Naive B cell (primary cell): ENCODE results near the gene C10orf143. TPM values are rescaled to one million over a fixed set of nuclear protein-coding genes. Genes with fewer than 3 reads are reported as not detected.
"Not testable (repeated sequence)": the region's sequence is repeated elsewhere in the genome, so short reads cannot be mapped to it uniquely, and the experiment has no call there.

ENCODE experiments used
- ATAC-seq, 2 donors: fragments of 150-1000 bp; cut with Tn5 transposase; 2 replicates each; pipeline ENCODE4 v1.10.0; 2021; ENCODE audit warnings: low read depth in 2 of 2, mild to moderate bottlenecking in 2 of 2, moderate library complexity in 2 of 2
- DNase-seq: peaks from one replicate; pipeline ENCODE4 v3.0.0; 2022
- H3K27ac Mint-ChIP-seq, 6 donors: one replicate each; pipeline ENCODE4 v1.8.0; 2020 to 2022; ENCODE audit warnings: mild to moderate bottlenecking in 6 of 6, mixed read lengths in 6 of 6, moderate library complexity in 5 of 6, inconsistent platforms in 2 of 6
- H3K27me3 Mint-ChIP-seq, 3 donors: one replicate each; pipeline ENCODE4 v1.8.0; 2021 to 2022; ENCODE audit warnings: mixed read lengths in 3 of 3, mild to moderate bottlenecking in 1 of 3
- H3K36me3 Mint-ChIP-seq, 2 donors: one replicate each; pipeline ENCODE4 v1.8.0; 2020 to 2022; ENCODE audit warnings: mixed read lengths in 2 of 2, inconsistent platforms in 1 of 2, mild to moderate bottlenecking in 1 of 2
- H3K4me1 Mint-ChIP-seq, 3 donors: one replicate each; pipeline ENCODE4 v1.8.0; 2020 to 2022; ENCODE audit warnings: mixed read lengths in 3 of 3, inconsistent platforms in 1 of 3, mild to moderate bottlenecking in 1 of 3, moderate library complexity in 1 of 3
- H3K4me3 Mint-ChIP-seq, 8 donors: one replicate each; pipeline ENCODE4 v1.8.0; 2020 to 2022; ENCODE audit warnings: mild to moderate bottlenecking in 8 of 8, mixed read lengths in 8 of 8, moderate library complexity in 8 of 8, inconsistent platforms in 2 of 8
- H3K9me3 Mint-ChIP-seq, 7 donors: one replicate each; pipeline ENCODE4 v1.8.0; 2020 to 2022; ENCODE audit warnings: mixed read lengths in 7 of 7, mild to moderate bottlenecking in 5 of 7, inconsistent platforms in 2 of 7, moderate library complexity in 1 of 7
- polyA plus RNA-seq, 6 donors: library from polyadenylated mRNA; unstranded; fragments of 300-500 nt; fragmentation: Illumina TruSeq; gene quantifications; one replicate each; pipeline ENCODE4 v1.2.3, GENCODE V29; 2021; ENCODE audit warnings: low read depth in 6 of 6

Gene C10orf143
- polyA plus RNA-seq, 6 donors from 2014 or later, result 15.6 to 44.9 (median 20.4) TPM

- Mint-ChIP-seq H3K4me3 (peak overlapping the region; percentile 88 to 98 (median 92)), H3K27me3 (peaks cover 11 to 25% (median 21%) of the 10 kb centered on the region in 3 donors), H3K9me3 (no peaks in the 10 kb centered on the region), H3K4me1 (peaks cover 21 to 47% (median 27%) of the 10 kb centered on the region in 3 donors), H3K27ac (peak overlapping the region in 3 of 6 donors; percentile 24 to 87 (median 54)), H3K36me3 (no peaks in the 10 kb centered on the region)
- DNase-seq, result no peak
- no peak for ATAC-seq
Observed at GRCh38 chr10:130135676-130136225, 25.1 kb upstream of the C10orf143 start.

GRCh38 chr10:130128922-130129321, 18.3 kb upstream of the C10orf143 start:
- peaks cover 5 to 6% (median 5%) of the 10 kb centered on the region in 3 donors for H3K4me1 Mint-ChIP-seq
- no peak overlapping the region for H3K27ac Mint-ChIP-seq
- H3K4me3 Mint-ChIP-seq, result no peak overlapping the region
- H3K9me3 Mint-ChIP-seq, result no peaks in the 10 kb centered on the region
- H3K36me3 Mint-ChIP-seq, result no peaks in the 10 kb centered on the region
- H3K27me3 Mint-ChIP-seq, result peaks cover 34 to 66% (median 42%) of the 10 kb centered on the region in 3 donors
- ATAC-seq (no peak), DNase-seq (no peak)

GRCh38 chr10:130128062-130128781, 17.6 kb upstream of the C10orf143 start:
- no peaks in the 10 kb centered on the region for H3K36me3 Mint-ChIP-seq
- ATAC-seq, result no peak
- peaks cover 5 to 6% (median 5%) of the 10 kb centered on the region in 3 donors for H3K4me1 Mint-ChIP-seq
- peaks cover 34 to 66% (median 42%) of the 10 kb centered on the region in 3 donors for H3K27me3 Mint-ChIP-seq
- H3K9me3 Mint-ChIP-seq, result no peaks in the 10 kb centered on the region
- no peak overlapping the region for H3K4me3 Mint-ChIP-seq
- no peak for DNase-seq
- H3K27ac Mint-ChIP-seq, result no peak overlapping the region

- Mint-ChIP-seq H3K27ac (no peak overlapping the region), H3K27me3 (peaks cover 34 to 66% (median 42%) of the 10 kb centered on the region in 3 donors), H3K9me3 (no peaks in the 10 kb centered on the region), H3K36me3 (no peaks in the 10 kb centered on the region), H3K4me1 (peaks cover 5 to 6% (median 5%) of the 10 kb centered on the region in 3 donors), H3K4me3 (no peak overlapping the region)
- peak; percentile 67 to 72 for ATAC-seq
- DNase-seq, result peak; percentile 25
Observed at GRCh38 chr10:130127364-130128061, 16.9 kb upstream of the C10orf143 start.

GRCh38 chr10:130121486-130122079, 11.0 kb upstream of the C10orf143 start:
- no peak overlapping the region for H3K27ac Mint-ChIP-seq
- no peak overlapping the region for H3K4me3 Mint-ChIP-seq
- peaks cover 0 to 11% (median 10%) of the 10 kb centered on the region in 7 donors for H3K9me3 Mint-ChIP-seq
- peaks cover 0 to 13% (median 13%) of the 10 kb centered on the region in 3 donors for H3K27me3 Mint-ChIP-seq
- ATAC-seq (no peak), DNase-seq (no peak)
- peaks cover under 1 to 5% of the 10 kb centered on the region in 2 donors for H3K36me3 Mint-ChIP-seq
- H3K4me1 Mint-ChIP-seq, result no peaks in the 10 kb centered on the region

GRCh38 chr10:130117535-130117934, 6.9 kb upstream of the C10orf143 start:
- not testable (repeated sequence) for ATAC-seq, H3K36me3 Mint-ChIP-seq, H3K4me3 Mint-ChIP-seq, H3K27me3 Mint-ChIP-seq, DNase-seq, H3K4me1 Mint-ChIP-seq
- peaks cover 0 to 14% (median 10%) of the 10 kb centered on the region in 7 donors for H3K9me3 Mint-ChIP-seq
- H3K27ac Mint-ChIP-seq, result peak overlapping the region in 1 of 6 donors; percentile 44

- not testable (repeated sequence) for H3K27ac Mint-ChIP-seq, ATAC-seq, DNase-seq, H3K4me3 Mint-ChIP-seq, H3K27me3 Mint-ChIP-seq, H3K36me3 Mint-ChIP-seq
- peaks cover 0 to 14% (median 10%) of the 10 kb centered on the region in 7 donors for H3K9me3 Mint-ChIP-seq
- H3K4me1 Mint-ChIP-seq, result peaks cover 0 to 12% (median 10%) of the 10 kb centered on the region in 3 donors
Observed at GRCh38 chr10:130116942-130117341, 6.3 kb upstream of the C10orf143 start.

- peak overlapping the region in 2 of 8 donors; percentile 37 to 68 for H3K4me3 Mint-ChIP-seq
- peak overlapping the region in 2 of 6 donors; percentile 48 to 53 for H3K27ac Mint-ChIP-seq
- ATAC-seq (no peak), DNase-seq (no peak)
- H3K27me3 Mint-ChIP-seq, result no peaks in the 10 kb centered on the region
- peaks cover 0 to 11% (median 7%) of the 10 kb centered on the region in 7 donors for H3K9me3 Mint-ChIP-seq
- H3K36me3 Mint-ChIP-seq, result peaks cover 5 to 8% of the 10 kb centered on the region in 2 donors
- H3K4me1 Mint-ChIP-seq, result peaks cover 15 to 41% (median 37%) of the 10 kb centered on the region in 3 donors
Observed at GRCh38 chr10:130112821-130113220, 2.2 kb upstream of the C10orf143 start.

- peak overlapping the region; percentile 94 to 99 (median 99) for H3K27ac Mint-ChIP-seq
- no peak for DNase-seq
- no peak for ATAC-seq
- peaks cover 5 to 8% of the 10 kb centered on the region in 2 donors for H3K36me3 Mint-ChIP-seq
- H3K9me3 Mint-ChIP-seq, result peaks cover 0 to 4% (median 0%) of the 10 kb centered on the region in 7 donors
- H3K27me3 Mint-ChIP-seq, result no peaks in the 10 kb centered on the region
- H3K4me3 Mint-ChIP-seq, result peak overlapping the region; percentile 91 to 100 (median 99)
- peaks cover 18 to 46% (median 37%) of the 10 kb centered on the region in 3 donors for H3K4me1 Mint-ChIP-seq
Observed at GRCh38 chr10:130111852-130112180, 1.2 kb upstream of the C10orf143 start.

GRCh38 chr10:130111113-130111851, 652 bp upstream of the C10orf143 start:
- peaks cover 0 to 3% (median 0%) of the 10 kb centered on the region in 7 donors for H3K9me3 Mint-ChIP-seq
- H3K4me1 Mint-ChIP-seq, result peaks cover 18 to 46% (median 37%) of the 10 kb centered on the region in 3 donors
- H3K4me3 Mint-ChIP-seq, result peak overlapping the region; percentile 91 to 100 (median 99)
- ATAC-seq, result peak; percentile 78 to 80
- H3K27me3 Mint-ChIP-seq, result no peaks in the 10 kb centered on the region
- DNase-seq, result peak; percentile 95
- peaks cover 4 to 5% of the 10 kb centered on the region in 2 donors for H3K36me3 Mint-ChIP-seq
- peak overlapping the region; percentile 94 to 99 (median 99) for H3K27ac Mint-ChIP-seq

- H3K4me1 Mint-ChIP-seq, result peaks cover 18 to 46% (median 37%) of the 10 kb centered on the region in 3 donors
- H3K36me3 Mint-ChIP-seq, result peaks cover 0 to 5% of the 10 kb centered on the region in 2 donors
- no peaks in the 10 kb centered on the region for H3K27me3 Mint-ChIP-seq
Observed at GRCh38 chr10:130109796-130110245, 809 bp downstream of the C10orf143 start.

GRCh38 chr10:130108934-130109604, 1.6 kb downstream of the C10orf143 start:
- Mint-ChIP-seq H3K4me3 (peak overlapping the region in 5 of 8 donors; percentile 54 to 99 (median 91)), H3K27me3 (no peaks in the 10 kb centered on the region), H3K36me3 (peaks cover 0 to 10% of the 10 kb centered on the region in 2 donors), H3K4me1 (peaks cover 18 to 47% (median 37%) of the 10 kb centered on the region in 3 donors), H3K27ac (peak overlapping the region in 4 of 6 donors; percentile 51 to 97 (median 88)), H3K9me3 (no peaks in the 10 kb centered on the region)
- DNase-seq (no peak), ATAC-seq (no peak)

More at GRCh38 chr10:130109796-130110245, 809 bp downstream of the C10orf143 start:
- DNase-seq, result peak; percentile 75
- no peak for ATAC-seq
- Mint-ChIP-seq H3K4me3 (peak overlapping the region; percentile 91 to 100 (median 99)), H3K9me3 (no peaks in the 10 kb centered on the region), H3K27ac (peak overlapping the region; percentile 90 to 99 (median 97))
